B cell (primary cell): ENCODE data around the gene SEMA3B. TPM values are rescaled to one million over a fixed set of nuclear protein-coding genes. Genes with fewer than 3 reads are reported as not detected.

Experiments used
- ATAC-seq: fragments of 200-7000 bp; cut with Tn5 transposase; one replicate; pipeline ENCODE4 v1.10.0; 2021; ENCODE audit warnings: low read depth, mild to moderate bottlenecking, moderate number of reproducible peaks, moderate library complexity
- CTCF ChIA-PET: fragments of 350-600 bp; sonication (Branson Sonifier 250); formaldehyde crosslinking; loops from one replicate; lab custom pipeline; 2021; ENCODE audit warnings: antibody characterized with exemption, inconsistent platforms; lab: Charles Lee
- POLR2A ChIA-PET: fragments of 350-600 bp; sonication (Branson Sonifier 250); formaldehyde crosslinking; loops from one replicate; lab custom pipeline; 2021; ENCODE audit warnings: antibody characterized with exemption; lab: Charles Lee
- DNase-seq: peaks from one replicate; pipeline ENCODE4 v3.0.0; 2013
- H2AFZ ChIP-seq: 2 replicates; pipeline ENCODE4 v1.6.1; 2012; ENCODE audit warnings: mild to moderate bottlenecking, low read depth, low read length; ENCODE audit not compliant: insufficient read depth, poor library complexity, severe bottlenecking
- H3K27ac ChIP-seq, 2 donors: 1 replicate in 1 of 2; 2 replicates in 1 of 2; pipeline ENCODE4 v1.5.1; 2012 to 2013; ENCODE audit warnings: low read length in 2 of 2, mild to moderate bottlenecking in 2 of 2, moderate library complexity in 1 of 2
- H3K27me3 ChIP-seq, 4 experiments: fragments of 200-600 bp in 1 of 4; sonication (generic) in 1 of 4; replicated peaks in 1 of 4; 1 replicate in 2 of 4; 2 replicates in 2 of 4; pipeline versions ENCODE4 v1.6.1 to v1.7.0; 2013 to 2016; ENCODE audit warnings: low read length in 3 of 4, mild to moderate bottlenecking in 2 of 4, mixed read lengths in 1 of 4, moderate library complexity in 1 of 4; ENCODE audit not compliant: insufficient read depth in 4 of 4, control insufficient read depth in 3 of 4; ENCODE audit errors: control extremely low read depth in 1 of 4
- H3K36me3 ChIP-seq, 2 experiments: replicated peaks in 1 of 2; 1 replicate in 1 of 2; 2 replicates in 1 of 2; pipeline versions ENCODE4 v1.6.1 to v1.7.1; 2013; ENCODE audit warnings: low read length in 1 of 2; ENCODE audit not compliant: insufficient read depth in 2 of 2, control insufficient read depth in 1 of 2; ENCODE audit errors: control extremely low read depth in 1 of 2, extremely low read depth in 1 of 2
- H3K4me1 ChIP-seq, 2 donors: fragments of 200-600 bp in 1 of 2; sonication (generic) in 1 of 2; 1 replicate in 1 of 2; 2 replicates in 1 of 2; pipeline versions ENCODE4 v1.5.1 to v1.6.1; 2013 to 2017; ENCODE audit warnings: low read length in 2 of 2; ENCODE audit not compliant: control insufficient read depth in 2 of 2, insufficient read depth in 2 of 2
- H3K4me2 ChIP-seq: replicated peaks from 2 replicates; pipeline ENCODE3; 2012; ENCODE audit warnings: mild to moderate bottlenecking, low read depth, low read length; ENCODE audit not compliant: poor library complexity, severe bottlenecking
- H3K4me3 ChIP-seq, 5 experiments: fragments of 200-600 bp in 1 of 5; sonication (generic) in 1 of 5; 1 replicate in 3 of 5; 2 replicates in 2 of 5; pipeline versions ENCODE4 v1.5.1 to v1.7.0; 2011 to 2016; ENCODE audit warnings: low read length in 4 of 5, mild to moderate bottlenecking in 4 of 5, low read depth in 2 of 5, control low read depth in 1 of 5, moderate library complexity in 1 of 5; ENCODE audit not compliant: insufficient read depth in 1 of 5; ENCODE audit errors: control extremely low read depth in 1 of 5, extremely low read depth in 1 of 5
- H3K79me2 ChIP-seq: fragments of 200-600 bp; sonication (generic); one replicate; pipeline ENCODE4 v1.6.0; 2016; ENCODE audit warnings: low read length; ENCODE audit not compliant: control insufficient read depth, insufficient read depth
- H3K9ac ChIP-seq: fragments of 200-600 bp; sonication (generic); 2 replicates; pipeline ENCODE4 v1.6.1; 2017; ENCODE audit warnings: mild to moderate bottlenecking, low read length, moderate library complexity
- H3K9me3 ChIP-seq, 3 donors: one replicate each; pipeline versions ENCODE4 v1.6.1 to v1.7.1; 2013; ENCODE audit warnings: low read length in 2 of 3; ENCODE audit not compliant: control insufficient read depth in 2 of 3, insufficient read depth in 1 of 3; ENCODE audit errors: control extremely low read depth in 1 of 3
- H4K20me1 ChIP-seq: 2 replicates; pipeline ENCODE4 v1.6.0; 2012; ENCODE audit warnings: mild to moderate bottlenecking, low read length; ENCODE audit not compliant: insufficient read depth, control insufficient read depth, poor library complexity, severe bottlenecking
- H3K27ac Mint-ChIP-seq: one replicate; pipeline ENCODE4 v1.8.0; 2021; ENCODE audit warnings: mixed read lengths
- H3K27me3 Mint-ChIP-seq: one replicate; pipeline ENCODE4 v1.8.0; 2021; ENCODE audit warnings: mixed read lengths
- H3K4me1 Mint-ChIP-seq: one replicate; pipeline ENCODE4 v1.8.0; 2021; ENCODE audit warnings: mixed read lengths
- H3K4me3 Mint-ChIP-seq: one replicate; pipeline ENCODE4 v1.8.0; 2021; ENCODE audit warnings: mixed read lengths
- H3K9me3 Mint-ChIP-seq: one replicate; pipeline ENCODE4 v1.8.0; 2022; ENCODE audit warnings: mixed read lengths; ENCODE audit not compliant: insufficient read depth
- EZH2 ChIP-seq: IDR thresholded peaks from 2 replicates; pipeline ENCODE4 v1.6.1; 2012; ENCODE audit warnings: borderline replicate concordance, low read depth, mild to moderate bottlenecking, moderate library complexity, low read length; ENCODE audit not compliant: insufficient read depth, poor library complexity, severe bottlenecking
- WGBS: methylation state at CpG from one replicate; pipeline ENCODE4 v1.1.5; 2013; ENCODE audit warnings: missing lambda C conversion rate; ENCODE audit not compliant: insufficient coverage; 5-methylcytosine and 5-hydroxymethylcytosine counted together
- intact Hi-C: fragments of 100-400 bp; cut with micrococcal nuclease; formaldehyde crosslinking; loops from one replicate; pipeline ENCODE4 v1.10.0; 2022
- polyA plus RNA-seq: library from polyadenylated mRNA; depleted of rRNA; stranded (reverse); fragments of >200 nt; gene quantifications from 2 replicates; pipeline ENCODE4 v1.2.3, GENCODE V29; 2012
- total RNA-seq, 2 donors: library from RNA; stranded (reverse); fragments of 120-200 nt in 1 of 2; gene quantifications; 1 replicate in 1 of 2; 2 replicates in 1 of 2; pipeline versions ENCODE4 v1.2.3 to v1.2.4, GENCODE V29; 2013 to 2022
- TF ChIP-seq, protein P1 (sequence below): fragments of 200-600 bp; IDR thresholded peaks from one replicate; pipeline ENCODE4 v1.8.0; 2022; ENCODE audit warnings: antibody characterized with exemption, mild to moderate bottlenecking

Gene SEMA3B
- total and polyA plus RNA-seq, 2 donors (not counting 1 experiment from before 2014, with no cell fraction given): 0.34 to 0.52 TPM

DNA sequence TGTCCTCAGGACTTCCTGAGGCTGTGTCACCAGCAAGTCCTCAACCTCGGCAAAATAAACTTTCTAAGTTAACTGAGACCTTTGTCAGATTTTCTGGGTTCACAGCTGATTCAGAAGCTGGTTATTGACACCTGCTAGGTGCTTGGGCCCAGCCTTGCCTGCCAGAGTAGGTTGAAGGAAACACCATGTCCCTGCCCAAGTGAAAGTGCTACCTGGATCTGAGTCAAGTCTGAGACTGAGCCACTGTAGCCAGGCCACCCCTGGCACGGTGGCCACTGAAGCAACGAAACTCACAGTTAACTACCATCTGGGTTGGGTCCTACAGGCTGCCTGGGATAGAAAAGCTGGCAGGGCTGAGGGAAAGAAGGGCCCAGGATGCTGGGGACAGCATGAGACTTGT is 45.4 kb downstream of the SEMA3B start:
- Histone ChIP-seq H3K36me3 (peaks cover 0 to 3% of the 10 kb centered on the region in 2 experiments), H3K4me2 (no peak overlapping the region), H3K4me3 (no peak overlapping the region), H3K9me3 (peaks cover 0 to 3% (median 0%) of the 10 kb centered on the region in 3 donors), H4K20me1 (no peaks in the 10 kb centered on the region), H3K27me3 (no peaks in the 10 kb centered on the region), H3K27ac (no peak overlapping the region), H2AFZ (no peak overlapping the region), H3K9ac (no peak overlapping the region), H3K79me2 (no peaks in the 10 kb centered on the region), H3K4me1 (peaks cover 12 to 32% of the 10 kb centered on the region in 2 donors)
- ChIA-PET CTCF (interaction anchor here (1.3 to 2.5 kb wide), 3 partner anchors 10 to 775 kb away, joined by 4 to 11 read pairs (median 5); no protein-coding TSS in a partner anchor), POLR2A (interaction anchor here (0.6 kb wide), 1 partner anchor 16 kb away, joined by 3 read pairs; no protein-coding TSS in a partner anchor)
- H3K9me3 Mint-ChIP-seq: no peaks in the 10 kb centered on the region
- no peak overlapping the region for H3K4me3 Mint-ChIP-seq
- WGBS: 90% methylated on average over 2 of the region's 3 CpGs
- no peaks in the 10 kb centered on the region for H3K27me3 Mint-ChIP-seq
- TF ChIP-seq, protein P1, sequence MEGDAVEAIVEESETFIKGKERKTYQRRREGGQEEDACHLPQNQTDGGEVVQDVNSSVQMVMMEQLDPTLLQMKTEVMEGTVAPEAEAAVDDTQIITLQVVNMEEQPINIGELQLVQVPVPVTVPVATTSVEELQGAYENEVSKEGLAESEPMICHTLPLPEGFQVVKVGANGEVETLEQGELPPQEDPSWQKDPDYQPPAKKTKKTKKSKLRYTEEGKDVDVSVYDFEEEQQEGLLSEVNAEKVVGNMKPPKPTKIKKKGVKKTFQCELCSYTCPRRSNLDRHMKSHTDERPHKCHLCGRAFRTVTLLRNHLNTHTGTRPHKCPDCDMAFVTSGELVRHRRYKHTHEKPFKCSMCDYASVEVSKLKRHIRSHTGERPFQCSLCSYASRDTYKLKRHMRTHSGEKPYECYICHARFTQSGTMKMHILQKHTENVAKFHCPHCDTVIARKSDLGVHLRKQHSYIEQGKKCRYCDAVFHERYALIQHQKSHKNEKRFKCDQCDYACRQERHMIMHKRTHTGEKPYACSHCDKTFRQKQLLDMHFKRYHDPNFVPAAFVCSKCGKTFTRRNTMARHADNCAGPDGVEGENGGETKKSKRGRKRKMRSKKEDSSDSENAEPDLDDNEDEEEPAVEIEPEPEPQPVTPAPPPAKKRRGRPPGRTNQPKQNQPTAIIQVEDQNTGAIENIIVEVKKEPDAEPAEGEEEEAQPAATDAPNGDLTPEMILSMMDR: no peak
- no peak for TF ChIP-seq EZH2
- DNase-seq (no peak), ATAC-seq (no peak)
- peaks cover 23% of the 10 kb centered on the region for H3K4me1 Mint-ChIP-seq
- H3K27ac Mint-ChIP-seq: no peak overlapping the region
- intact Hi-C loops: no loop called here

GRCh38 chr3:50314816-50315215 is 45.9 kb downstream of the SEMA3B start:
- no peaks in the 10 kb centered on the region for H4K20me1 ChIP-seq
- H3K4me1 ChIP-seq: peaks cover 12 to 36% of the 10 kb centered on the region in 2 donors
- H3K79me2 ChIP-seq: no peaks in the 10 kb centered on the region
- no peak overlapping the region for H3K4me3 ChIP-seq
- Mint-ChIP-seq H3K4me1 (peaks cover 27% of the 10 kb centered on the region), H3K4me3 (no peak overlapping the region), H3K27me3 (no peaks in the 10 kb centered on the region), H3K9me3 (no peaks in the 10 kb centered on the region), H3K27ac (no peak overlapping the region)
- no peak overlapping the region for H2AFZ ChIP-seq
- H3K9ac ChIP-seq: no peak overlapping the region
- no peaks in the 10 kb centered on the region for H3K27me3 ChIP-seq
- POLR2A ChIA-PET: no interaction called here
- DNase-seq (no peak), ATAC-seq (no peak)
- H3K9me3 ChIP-seq: no peaks in the 10 kb centered on the region
- intact Hi-C loops: no loop called here
- peaks cover 0 to 3% of the 10 kb centered on the region in 2 experiments for H3K36me3 ChIP-seq
- WGBS: 100% methylated on average over 3 of the region's 4 CpGs
- TF ChIP-seq EZH2: no peak
- TF ChIP-seq, protein P1: no peak
- H3K27ac ChIP-seq: no peak overlapping the region
- CTCF ChIA-PET: interaction anchor here (1.1 to 2.5 kb wide), 4 partner anchors 10 to 775 kb away, joined by 4 to 11 read pairs (median 4); no protein-coding TSS in a partner anchor
- H3K4me2 ChIP-seq: no peak overlapping the region
